Activated T-helper 17 cell treated with anti-CD3 and anti-CD28 coated beads, Interleukin-2, amount 50 U/mL, for 72 hours (primary cell): Measurements from ENCODE around the gene VASH1. TPM values are rescaled to one million over a fixed set of nuclear protein-coding genes. Genes with fewer than 3 reads are reported as not detected.

Experiments
- ATAC-seq: fragments of 150-1000 bp; cut with Tn5 transposase; replicated peaks from 2 replicates; pipeline ENCODE4 v1.10.0; 2021; ENCODE audit warnings: mild to moderate bottlenecking, moderate library complexity
- H3K27ac Mint-ChIP-seq: one replicate; pipeline ENCODE4 v1.8.0; 2022; ENCODE audit warnings: mixed read lengths
- H3K27me3 Mint-ChIP-seq: one replicate; pipeline ENCODE4 v1.8.0; 2022; ENCODE audit warnings: mixed read lengths
- H3K36me3 Mint-ChIP-seq: one replicate; pipeline ENCODE4 v1.8.0; 2022; ENCODE audit warnings: low read depth, mild to moderate bottlenecking, mixed read lengths
- H3K4me1 Mint-ChIP-seq: one replicate; pipeline ENCODE4 v1.8.0; 2022; ENCODE audit warnings: mixed read lengths
- H3K4me3 Mint-ChIP-seq: one replicate; pipeline ENCODE4 v1.8.0; 2022; ENCODE audit warnings: mild to moderate bottlenecking, mixed read lengths
- H3K9me3 Mint-ChIP-seq: one replicate; pipeline ENCODE4 v1.8.0; 2022; ENCODE audit warnings: mixed read lengths
- total RNA-seq, 2 donors: library from RNA; stranded (reverse); gene quantifications; one replicate each; pipeline ENCODE4 v1.2.3, GENCODE V29; 2022

VASH1 gene
- total RNA-seq, 2 donors from 2014 or later = 2.6 to 6.4 TPM

- no peaks in the 10 kb centered on the region for H3K36me3 Mint-ChIP-seq
- H3K27me3 Mint-ChIP-seq = peaks cover 4% of the 10 kb centered on the region
- peaks cover 15% of the 10 kb centered on the region for H3K4me1 Mint-ChIP-seq
- no peaks in the 10 kb centered on the region for H3K9me3 Mint-ChIP-seq
- no peak for ATAC-seq
- peak overlapping the region; percentile 66 for H3K4me3 Mint-ChIP-seq
- no peak overlapping the region for H3K27ac Mint-ChIP-seq
These were observed 735 bp upstream of the VASH1 start for GRCh38 chr14:76760331-76761135.

- peaks cover 4% of the 10 kb centered on the region for H3K27me3 Mint-ChIP-seq
- no peaks in the 10 kb centered on the region for H3K9me3 Mint-ChIP-seq
- ATAC-seq = no peak
- peak overlapping the region; percentile 85 for H3K4me3 Mint-ChIP-seq
- H3K4me1 Mint-ChIP-seq = peaks cover 15% of the 10 kb centered on the region
- peak overlapping the region; percentile 66 for H3K27ac Mint-ChIP-seq
- no peaks in the 10 kb centered on the region for H3K36me3 Mint-ChIP-seq
These were observed 717 bp downstream of the VASH1 start for GRCh38 chr14:76761960-76762410.

DNA sequence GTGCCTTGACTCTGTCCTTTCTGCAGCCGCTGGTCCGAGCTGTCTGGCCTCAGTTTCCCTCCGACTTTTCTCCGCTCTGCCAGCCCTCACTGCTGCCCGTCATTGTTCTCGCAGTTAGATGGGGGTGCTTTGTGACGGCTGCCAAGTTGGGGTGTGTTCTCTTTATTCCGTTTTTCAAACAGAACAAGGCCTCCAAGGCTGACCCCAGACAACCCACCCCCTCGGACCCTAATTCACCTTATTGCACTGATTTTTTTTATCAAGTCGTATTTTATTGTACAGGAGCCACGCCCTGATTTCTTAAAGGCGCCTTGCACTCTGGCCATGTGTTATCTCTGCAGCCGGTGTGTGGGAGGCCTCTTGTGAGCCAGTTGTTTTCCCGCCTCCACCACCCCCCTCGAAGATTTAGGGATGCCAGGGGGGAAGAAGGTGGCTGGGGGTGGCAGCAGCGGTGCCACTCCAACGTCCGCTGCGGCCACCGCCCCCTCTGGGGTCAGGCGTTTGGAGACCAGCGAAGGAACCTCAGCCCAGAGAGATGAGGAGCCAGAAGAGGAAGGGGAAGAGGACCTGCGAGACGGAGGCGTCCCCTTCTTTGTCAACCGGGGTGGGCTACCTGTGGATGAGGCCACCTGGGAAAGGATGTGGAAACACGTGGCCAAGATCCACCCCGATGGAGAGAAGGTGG, 1.3 kb downstream of the VASH1 start:
- H3K9me3 Mint-ChIP-seq = no peaks in the 10 kb centered on the region
- peak overlapping the region; percentile 85 for H3K4me3 Mint-ChIP-seq
- H3K4me1 Mint-ChIP-seq = peaks cover 15% of the 10 kb centered on the region
- H3K27ac Mint-ChIP-seq = peak overlapping the region; percentile 66
- no peak for ATAC-seq
- peaks cover 4% of the 10 kb centered on the region for H3K27me3 Mint-ChIP-seq
- H3K36me3 Mint-ChIP-seq = no peaks in the 10 kb centered on the region

DNA sequence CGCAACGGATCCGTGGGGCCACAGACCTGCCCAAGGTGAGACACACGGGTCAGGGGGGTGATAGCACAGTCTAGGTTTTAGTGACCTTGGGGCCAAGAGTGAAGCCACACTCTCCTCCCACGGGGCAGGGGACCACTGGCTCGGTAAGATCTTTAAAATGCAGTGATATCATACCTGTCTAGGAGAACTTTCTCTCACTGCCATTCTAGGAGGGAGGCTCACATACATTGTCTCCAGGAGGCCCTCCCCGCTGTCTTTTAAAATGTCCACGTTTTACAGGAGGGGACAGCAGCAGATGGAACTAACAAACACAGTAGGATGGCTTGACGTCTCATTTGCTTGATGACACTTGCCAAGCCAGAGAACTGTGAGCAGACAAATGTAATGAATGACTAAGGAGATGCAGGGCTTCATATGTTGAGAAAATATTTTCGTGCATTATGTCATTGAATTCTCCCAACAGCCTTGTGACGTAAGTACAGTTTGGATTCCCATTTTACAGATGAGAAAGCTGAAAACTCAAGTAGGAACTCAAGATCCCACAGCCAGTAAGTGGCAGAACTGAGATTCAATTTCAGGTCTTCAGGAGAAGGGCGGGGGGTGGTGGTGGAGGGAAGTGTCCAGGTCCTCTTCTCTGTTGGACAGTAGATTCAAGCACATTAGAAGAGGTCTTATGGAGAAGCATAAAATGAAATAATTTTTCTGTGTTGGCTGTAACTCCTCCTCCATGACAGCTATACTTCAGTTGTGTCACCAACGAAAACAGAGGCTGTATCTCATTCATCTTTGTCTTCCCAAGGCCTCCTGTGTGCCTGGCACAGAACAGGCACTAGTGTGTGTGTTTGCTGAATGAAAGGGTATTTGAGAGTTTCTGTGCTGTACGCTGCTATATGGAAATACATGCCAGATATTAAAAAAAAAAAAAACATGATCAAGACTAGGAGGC, 2.1 kb downstream of the VASH1 start:
- Mint-ChIP-seq H3K9me3 (no peaks in the 10 kb centered on the region), H3K27me3 (no peaks in the 10 kb centered on the region), H3K4me1 (peaks cover 15% of the 10 kb centered on the region), H3K36me3 (no peaks in the 10 kb centered on the region), H3K27ac (no peak overlapping the region), H3K4me3 (peak overlapping the region; percentile 85)
- ATAC-seq = no peak

DNA sequence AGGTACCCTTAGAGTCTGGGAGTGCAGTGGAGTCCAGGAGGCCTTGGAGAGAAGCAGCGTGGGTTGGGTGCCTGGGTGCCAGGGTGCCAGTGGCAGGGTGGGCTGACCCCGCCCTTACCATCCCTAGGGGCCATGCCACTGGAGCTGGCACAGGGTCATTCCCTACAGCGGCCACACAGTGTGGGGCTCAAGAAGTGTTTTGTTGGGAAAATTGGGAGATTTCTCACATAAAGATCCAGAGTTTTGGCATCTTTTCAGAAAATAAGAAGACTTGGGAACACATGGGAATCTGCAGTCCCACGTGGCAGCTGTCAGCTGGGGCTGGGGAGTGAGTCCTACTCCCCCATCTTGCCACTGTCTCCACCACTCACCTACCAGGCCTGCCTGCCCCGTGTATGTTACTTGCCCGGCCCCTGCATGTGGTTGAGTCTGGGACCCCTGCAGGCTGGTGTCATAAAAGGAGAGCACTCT, 4.2 kb downstream of the VASH1 start:
- ATAC-seq = no peak
- H3K4me1 Mint-ChIP-seq = peaks cover 15% of the 10 kb centered on the region

DNA sequence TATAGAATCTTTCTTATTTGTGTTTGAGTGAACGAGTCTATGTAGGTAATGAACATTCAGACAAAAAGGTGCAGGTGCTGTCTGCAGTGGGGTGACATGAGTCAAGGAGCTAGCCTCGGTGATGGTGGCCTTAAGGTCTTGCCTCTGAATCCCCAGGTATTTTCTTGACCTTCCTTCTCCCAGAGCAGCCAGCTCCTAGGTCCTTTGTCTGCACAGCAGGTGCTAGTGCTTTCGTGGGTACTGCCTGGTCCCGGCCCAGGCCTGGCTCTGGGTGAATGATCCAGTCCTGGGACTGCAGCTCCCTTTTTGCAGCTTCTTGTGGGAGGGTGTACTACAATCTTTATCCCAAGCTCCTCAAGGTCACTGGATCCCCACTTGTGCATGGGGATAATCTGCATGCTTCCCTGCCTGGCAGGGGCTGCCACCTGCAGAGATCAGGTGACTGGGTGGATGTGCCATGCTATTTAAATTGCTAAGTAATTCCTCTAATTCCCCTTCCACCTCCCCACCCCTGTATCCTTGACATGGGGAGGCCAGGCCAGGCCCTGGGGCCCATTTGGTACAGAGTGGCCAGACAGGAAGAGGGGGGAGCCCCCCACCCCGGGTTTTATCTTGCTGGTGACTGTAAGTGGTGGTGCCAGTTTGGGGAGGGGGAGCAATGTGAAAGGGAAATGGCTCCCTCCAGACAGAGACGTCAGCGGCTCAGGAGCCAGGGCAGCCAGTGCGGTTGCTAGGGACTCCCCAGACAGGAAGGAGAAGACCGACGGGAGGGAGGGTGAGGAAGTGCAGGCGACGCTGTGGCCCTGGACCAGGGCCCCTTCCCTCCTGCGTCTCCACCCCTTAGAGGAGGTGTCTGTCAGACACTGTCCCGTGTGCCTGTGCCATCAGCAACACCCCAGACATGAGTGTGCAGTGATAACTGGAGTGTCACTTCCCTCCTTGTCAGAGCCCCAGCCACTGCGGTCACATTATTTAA, 6.7 kb downstream of the VASH1 start:
- H3K36me3 Mint-ChIP-seq = no peaks in the 10 kb centered on the region
- peaks cover 8% of the 10 kb centered on the region for H3K4me1 Mint-ChIP-seq
- ATAC-seq = peak; percentile 99
- peak overlapping the region; percentile 57 for H3K4me3 Mint-ChIP-seq
- peak overlapping the region; percentile 81 for H3K27ac Mint-ChIP-seq
- H3K9me3 Mint-ChIP-seq = no peaks in the 10 kb centered on the region
- H3K27me3 Mint-ChIP-seq = no peaks in the 10 kb centered on the region

More for the DNA sequence above, 4.2 kb downstream of the VASH1 start:
- H3K27ac Mint-ChIP-seq = peak overlapping the region; percentile 59
- H3K4me3 Mint-ChIP-seq = no peak overlapping the region
- H3K27me3 Mint-ChIP-seq = no peaks in the 10 kb centered on the region
- H3K36me3 Mint-ChIP-seq = no peaks in the 10 kb centered on the region
- H3K9me3 Mint-ChIP-seq = no peaks in the 10 kb centered on the region

GRCh38 chr14:76768671-76769500, 7.6 kb downstream of the VASH1 start:
- no peak for ATAC-seq
- no peaks in the 10 kb centered on the region for H3K9me3 Mint-ChIP-seq
- no peaks in the 10 kb centered on the region for H3K36me3 Mint-ChIP-seq
- H3K4me3 Mint-ChIP-seq = peak overlapping the region; percentile 57
- H3K27me3 Mint-ChIP-seq = no peaks in the 10 kb centered on the region
- peaks cover 4% of the 10 kb centered on the region for H3K4me1 Mint-ChIP-seq
- H3K27ac Mint-ChIP-seq = peak overlapping the region; percentile 81

DNA sequence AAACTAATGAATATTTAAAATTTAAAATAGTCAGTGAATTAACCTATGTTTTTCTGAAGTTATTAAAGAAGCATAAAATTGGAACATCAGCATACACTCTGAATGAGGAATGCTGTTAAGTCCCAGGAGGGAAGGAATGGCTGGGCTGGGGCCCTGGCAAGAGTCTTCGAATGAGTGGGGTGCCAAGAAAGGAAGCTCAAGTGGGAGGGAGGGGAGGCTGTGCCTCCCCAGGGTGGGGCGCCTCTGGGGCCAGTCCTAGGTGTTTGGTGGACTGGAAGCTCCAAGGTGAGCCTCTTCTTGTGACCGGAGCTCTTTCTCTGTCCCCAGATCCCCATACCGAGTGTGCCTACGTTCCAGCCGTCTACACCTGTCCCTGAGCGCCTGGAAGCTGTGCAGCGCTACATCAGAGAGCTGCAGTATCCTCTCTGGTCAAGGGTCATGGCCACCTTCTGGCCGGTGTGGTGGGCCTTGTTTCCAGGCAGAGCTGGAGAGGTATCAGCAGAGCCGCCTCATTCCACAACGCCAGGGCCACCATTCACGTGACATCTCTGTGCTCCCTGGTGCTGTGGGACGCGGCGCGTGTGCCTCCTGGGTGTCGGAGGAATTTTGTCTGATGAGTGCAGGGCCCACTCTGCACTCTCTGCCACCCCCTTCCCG, 8.5 kb downstream of the VASH1 start:
- H3K27me3 Mint-ChIP-seq = no peaks in the 10 kb centered on the region
- H3K27ac Mint-ChIP-seq = no peak overlapping the region
- no peaks in the 10 kb centered on the region for H3K36me3 Mint-ChIP-seq
- H3K4me1 Mint-ChIP-seq = peaks cover 4% of the 10 kb centered on the region
- ATAC-seq = no peak
- H3K4me3 Mint-ChIP-seq = no peak overlapping the region
- H3K9me3 Mint-ChIP-seq = no peaks in the 10 kb centered on the region

GRCh38 chr14:76770521-76771436, 9.5 kb downstream of the VASH1 start:
- no peak overlapping the region for H3K27ac Mint-ChIP-seq
- H3K4me3 Mint-ChIP-seq = no peak overlapping the region
- H3K4me1 Mint-ChIP-seq = no peaks in the 10 kb centered on the region
- no peaks in the 10 kb centered on the region for H3K36me3 Mint-ChIP-seq
- no peaks in the 10 kb centered on the region for H3K27me3 Mint-ChIP-seq
- no peaks in the 10 kb centered on the region for H3K9me3 Mint-ChIP-seq
- ATAC-seq = no peak

GRCh38 chr14:76771437-76771980, 10.2 kb downstream of the VASH1 start:
- Mint-ChIP-seq H3K36me3 (no peaks in the 10 kb centered on the region), H3K4me3 (no peak overlapping the region), H3K27me3 (no peaks in the 10 kb centered on the region), H3K4me1 (no peaks in the 10 kb centered on the region), H3K9me3 (no peaks in the 10 kb centered on the region), H3K27ac (no peak overlapping the region)
- no peak for ATAC-seq
